HG03108 (cell line): Measurements from ENCODE around the gene TIGD3.

Experiments used
- ATAC-seq: cut with Tn5 transposase; IDR thresholded peaks from one replicate; pipeline ENCODE4 v1.9.1; 2021; ENCODE audit warnings: moderate library complexity; ENCODE audit not compliant: unreplicated experiment

TIGD3 gene, protein sequence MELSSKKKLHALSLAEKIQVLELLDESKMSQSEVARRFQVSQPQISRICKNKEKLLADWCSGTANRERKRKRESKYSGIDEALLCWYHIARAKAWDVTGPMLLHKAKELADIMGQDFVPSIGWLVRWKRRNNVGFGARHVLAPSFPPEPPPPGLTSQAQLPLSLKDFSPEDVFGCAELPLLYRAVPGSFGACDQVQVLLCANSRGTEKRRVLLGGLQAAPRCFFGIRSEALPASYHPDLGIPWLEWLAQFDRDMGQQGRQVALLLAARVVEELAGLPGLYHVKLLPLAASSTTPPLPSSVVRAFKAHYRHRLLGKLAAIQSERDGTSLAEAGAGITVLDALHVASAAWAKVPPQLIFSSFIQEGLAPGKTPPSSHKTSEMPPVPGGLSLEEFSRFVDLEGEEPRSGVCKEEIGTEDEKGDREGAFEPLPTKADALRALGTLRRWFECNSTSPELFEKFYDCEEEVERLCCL

GRCh38 chr11:65354265-65355012 is at the start of gene TIGD3:
Gene TIGD3 (plus strand): TSS chr11:65354751. CDS start chr11:65355809, 1,058 bp downstream.
- peak; percentile 86 for ATAC-seq

DNA sequence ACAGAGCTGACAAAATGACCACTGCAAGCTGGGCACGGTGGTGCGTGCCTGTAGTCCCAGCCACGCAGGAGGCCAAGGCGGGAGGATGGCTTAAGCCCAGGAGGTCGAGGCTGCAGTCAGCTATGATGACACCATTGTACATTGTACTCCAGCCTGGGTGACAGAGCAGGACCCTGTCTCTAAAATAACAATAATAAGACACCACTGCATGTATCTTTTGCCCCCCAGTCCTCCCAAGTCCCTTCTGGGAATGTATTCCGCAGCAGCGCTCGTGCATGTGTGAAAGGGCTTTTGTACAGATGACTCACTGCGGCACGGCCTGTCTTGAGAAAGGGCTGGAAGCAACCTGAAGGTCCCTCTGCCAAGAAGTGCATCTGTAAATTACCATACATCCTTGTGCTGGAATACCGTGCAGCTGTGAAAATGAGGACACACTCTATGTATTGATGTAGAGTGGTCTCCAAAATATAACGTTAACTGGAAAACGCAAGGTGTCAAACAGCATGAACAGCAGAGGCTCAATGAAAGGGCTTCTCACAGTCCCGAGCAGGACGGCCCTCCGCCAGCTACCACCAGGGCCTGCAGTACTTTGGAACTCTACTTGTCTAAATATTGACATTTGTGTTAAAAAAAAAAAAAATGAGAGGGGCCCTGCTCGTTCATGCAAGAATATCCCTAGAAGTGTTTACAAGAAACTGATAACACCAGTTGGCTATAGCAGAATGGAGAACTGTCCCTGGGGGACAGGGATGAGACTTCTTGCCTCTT is 48.9 kb upstream of the TIGD3 start:
- ATAC-seq = no peak

DNA sequence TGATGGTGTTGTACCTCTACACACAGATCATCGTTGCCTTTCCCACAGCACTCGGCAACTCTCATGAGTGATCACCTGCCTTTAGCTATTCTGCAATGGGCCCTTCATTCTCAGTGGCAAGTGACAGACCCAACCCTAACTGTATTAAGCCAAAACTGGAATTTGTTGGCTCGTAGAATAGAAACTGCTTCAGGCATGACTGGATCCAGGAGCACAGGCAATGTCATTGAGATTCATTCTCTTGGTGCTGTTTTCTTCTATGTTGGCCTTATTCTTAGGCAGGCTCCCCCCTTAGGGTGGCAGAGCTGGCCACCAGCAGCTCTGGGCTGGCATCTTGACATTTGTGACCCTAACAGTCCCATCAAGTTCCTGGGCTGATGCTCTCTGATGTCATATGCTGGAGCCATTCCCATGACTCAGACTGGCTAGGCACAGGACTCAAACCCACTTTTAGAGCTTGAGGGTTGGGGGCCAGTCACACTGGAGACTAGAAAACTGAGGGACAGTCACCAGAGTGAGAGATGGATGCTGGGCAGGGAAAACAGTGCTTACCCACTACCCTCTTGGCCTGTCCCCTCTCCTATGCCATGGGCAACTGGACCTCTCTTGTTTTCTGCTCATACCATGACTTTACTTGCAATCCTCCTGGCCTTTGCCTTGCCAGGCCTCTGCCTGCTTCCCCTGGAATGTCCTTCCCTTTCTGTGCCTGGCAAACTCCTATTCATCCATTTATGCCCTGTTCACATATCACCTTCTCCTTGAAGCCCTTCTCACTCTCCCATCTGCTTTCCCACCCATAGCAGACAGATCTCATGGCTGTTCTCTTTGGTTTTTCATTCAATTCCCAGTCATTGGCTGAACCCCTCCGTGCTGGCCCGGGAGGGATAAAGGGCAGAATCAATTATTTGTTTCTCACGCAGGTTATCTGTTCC is 47.0 kb upstream of the TIGD3 start:
- ATAC-seq = no peak

- no peak for ATAC-seq
Observed at GRCh38 chr11:65308281-65308891, 46.2 kb upstream of the TIGD3 start.

- no peak for ATAC-seq
Observed at GRCh38 chr11:65309006-65309405, 45.5 kb upstream of the TIGD3 start.

GRCh38 chr11:65310215-65310614 is 44.3 kb upstream of the TIGD3 start:
- no peak for ATAC-seq

GRCh38 chr11:65310736-65311135 is 43.8 kb upstream of the TIGD3 start:
- no peak for ATAC-seq

DNA sequence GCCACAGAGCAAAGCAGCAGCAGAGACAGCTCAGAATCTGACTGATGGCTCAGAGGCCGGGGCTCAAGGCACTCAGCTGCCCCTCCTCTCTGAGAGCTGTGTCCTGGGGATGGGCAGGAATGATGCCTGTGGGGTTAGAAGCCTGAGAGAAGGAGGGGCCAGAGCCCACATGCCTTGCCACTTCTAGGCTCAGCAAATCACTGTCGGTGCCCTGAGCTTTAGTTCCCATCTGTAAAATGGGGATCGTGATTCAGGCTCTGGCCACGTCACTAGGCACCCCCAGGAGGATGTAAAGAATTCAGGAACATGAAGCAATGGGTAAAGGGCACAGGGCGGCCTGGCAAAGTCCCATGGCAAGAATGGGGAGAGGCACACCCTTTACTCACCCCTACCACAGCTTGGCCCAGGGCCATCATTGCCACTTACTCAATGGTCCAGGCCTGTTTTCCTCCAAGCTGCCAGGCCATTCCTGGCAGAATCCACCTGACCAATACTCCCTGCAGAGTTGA is 43.3 kb upstream of the TIGD3 start:
- ATAC-seq = no peak

DNA sequence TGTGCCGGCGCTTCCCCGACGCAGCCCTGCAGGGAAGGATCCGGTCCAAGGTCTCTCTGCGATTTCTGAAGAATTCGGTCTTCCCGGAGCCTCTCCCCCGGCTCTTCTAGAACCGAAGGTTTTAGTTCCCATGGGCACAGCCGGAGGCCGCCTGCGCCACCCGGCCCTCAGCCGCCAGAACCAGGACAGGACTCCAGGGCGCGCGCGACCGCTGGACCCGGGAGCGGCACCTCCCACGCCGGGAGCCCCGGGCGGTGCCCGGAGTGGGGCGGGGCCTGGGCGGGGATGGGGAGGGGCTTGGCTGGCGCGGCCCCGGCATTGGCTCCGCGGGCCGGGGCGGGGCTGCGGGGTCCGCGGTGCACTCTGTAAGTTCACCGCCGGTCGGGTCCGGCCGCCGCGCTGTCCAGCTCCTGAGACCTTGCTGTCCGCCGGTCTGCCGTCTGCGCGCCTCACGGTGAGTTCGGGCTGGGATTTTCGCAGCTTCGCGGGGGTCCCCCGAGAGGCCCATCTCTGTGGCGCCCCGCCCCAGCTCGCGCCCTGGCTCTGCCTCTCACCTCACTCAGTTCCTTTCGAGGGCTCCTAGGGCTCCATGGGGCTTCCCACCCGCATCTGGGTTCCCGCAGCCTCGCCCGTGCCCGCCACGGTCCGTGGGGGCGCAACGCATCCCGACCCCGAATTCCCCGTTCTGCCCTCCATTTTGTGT is 39.9 kb upstream of the TIGD3 start, which contains the start of gene CDC42EP2:
TSS of gene CDC42EP2 (plus strand) at position 366 of the 703 bp plus-strand sequence. CDS start 6,033 bp downstream, outside the sequence.
- ATAC-seq = peak; percentile 72

DNA sequence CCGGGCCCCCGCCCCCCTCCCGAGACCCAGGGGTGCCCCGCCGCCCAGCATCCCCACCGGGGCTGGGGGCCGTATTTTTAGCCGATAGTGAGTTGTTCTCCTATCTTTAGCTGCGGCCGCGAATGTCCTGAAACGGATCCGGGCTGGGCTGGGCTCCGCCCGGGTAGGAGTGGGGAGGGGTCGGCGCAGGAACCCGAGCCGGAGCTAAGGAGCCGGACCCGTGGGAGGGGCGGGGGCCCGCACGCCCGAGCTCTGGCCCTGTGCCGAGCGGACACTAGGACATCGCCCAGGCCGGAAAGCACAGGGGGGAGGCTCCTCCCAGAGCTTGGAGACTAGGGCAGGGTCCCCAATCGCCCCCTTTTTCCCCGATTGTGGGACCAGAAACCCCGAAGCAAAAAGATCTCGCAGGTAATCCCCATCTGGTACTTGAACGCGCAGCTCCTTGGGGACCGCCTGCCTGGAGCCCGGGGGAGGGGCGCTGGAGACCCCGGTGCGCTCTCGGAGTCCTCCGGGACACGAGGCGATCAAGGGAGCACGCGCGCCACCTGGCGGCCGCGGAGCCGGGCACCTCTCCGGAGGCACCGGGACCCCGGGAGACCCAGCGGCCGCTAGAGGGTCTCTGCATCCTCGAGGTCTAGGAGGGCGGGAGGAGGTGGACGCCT is 39.2 kb upstream of the TIGD3 start:
- no peak for ATAC-seq

DNA sequence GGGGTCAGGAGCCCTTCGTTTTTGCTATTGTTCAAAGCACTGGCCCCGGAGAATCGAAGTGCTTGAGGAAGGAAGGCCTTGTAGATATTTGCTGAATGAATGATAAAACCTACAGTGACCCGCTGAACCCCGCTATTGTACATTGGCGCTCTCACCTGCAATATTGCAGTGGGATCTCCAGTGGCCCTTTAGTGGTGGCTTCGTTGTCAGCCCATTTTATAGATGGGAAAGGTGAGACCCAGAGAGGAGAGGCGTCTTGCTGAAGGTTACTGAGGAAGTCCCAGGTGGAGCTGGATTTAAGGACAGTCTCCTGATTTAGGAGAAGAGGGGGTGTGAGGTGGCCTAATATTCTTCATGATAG is 38.7 kb upstream of the TIGD3 start:
- no peak for ATAC-seq

- no peak for ATAC-seq
Observed at GRCh38 chr11:65316227-65317024, 38.1 kb upstream of the TIGD3 start.

- ATAC-seq = no peak
Observed at GRCh38 chr11:65317025-65317786, 37.3 kb upstream of the TIGD3 start.

- no peak for ATAC-seq
Observed at GRCh38 chr11:65320386-65321075, 34.0 kb upstream of the TIGD3 start.

DNA sequence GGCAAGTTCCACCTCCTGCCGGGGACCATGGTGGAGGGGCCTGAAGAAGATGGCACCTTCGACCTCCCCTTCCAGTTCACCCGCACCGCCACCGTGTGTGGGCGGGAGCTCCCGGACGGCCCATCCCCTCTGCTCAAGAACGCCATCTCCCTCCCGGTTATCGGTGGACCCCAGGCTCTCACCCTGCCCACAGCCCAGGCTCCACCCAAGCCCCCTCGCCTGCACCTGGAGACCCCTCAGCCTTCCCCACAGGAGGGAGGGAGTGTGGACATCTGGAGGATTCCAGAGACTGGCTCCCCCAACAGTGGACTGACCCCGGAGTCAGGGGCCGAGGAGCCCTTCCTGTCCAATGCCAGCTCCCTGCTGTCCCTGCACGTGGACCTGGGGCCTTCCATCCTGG is 33.5 kb upstream of the TIGD3 start:
- ATAC-seq = no peak

DNA sequence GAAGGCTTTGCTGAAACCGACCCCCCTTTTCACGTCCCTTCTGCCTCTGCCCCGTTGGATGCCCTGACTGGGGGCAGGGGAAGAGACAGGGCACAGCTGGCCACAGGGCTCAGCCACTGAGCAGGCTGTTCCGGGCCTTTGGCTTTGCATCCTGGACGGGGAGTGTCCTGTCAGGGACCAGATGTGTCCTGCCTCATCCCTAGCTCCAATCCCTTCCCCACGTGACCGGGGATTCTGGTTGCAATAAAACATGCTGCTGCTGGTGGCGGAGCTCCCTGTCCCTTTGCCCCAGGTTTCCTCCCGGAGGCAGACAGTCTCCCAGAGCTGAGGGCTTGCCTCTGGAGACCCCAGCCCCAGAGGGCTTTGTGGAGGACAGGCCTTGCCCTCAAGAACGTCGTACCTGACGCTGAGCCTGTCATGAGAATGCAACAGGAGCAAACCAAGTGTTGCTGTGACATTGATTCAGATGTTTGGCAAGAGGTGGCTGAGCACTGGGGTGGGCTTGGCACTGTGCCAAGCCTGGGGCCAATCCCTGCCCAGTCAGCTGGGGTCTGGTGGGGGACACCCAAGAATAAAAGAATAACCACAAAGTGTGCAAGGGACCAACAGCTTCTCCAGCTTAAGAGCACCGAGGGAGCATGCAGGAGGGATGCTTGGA is 32.6 kb upstream of the TIGD3 start:
- no peak for ATAC-seq
